Hepatocyte (in vitro differentiated cells): Measurements from ENCODE around the gene ZNF225.

Experiments
- EZH2 ChIP-seq: fragments of 200-600 bp; sonication (generic); IDR thresholded peaks from 2 replicates; pipeline ENCODE4 v1.6.1; 2016; ENCODE audit warnings: antibody characterized with exemption, mild to moderate bottlenecking, borderline replicate concordance
- EZH2phosphoT487 ChIP-seq: fragments of 200-600 bp; sonication (generic); IDR thresholded peaks from one replicate; pipeline ENCODE4 v1.6.1; 2018; ENCODE audit warnings: antibody characterized with exemption, mild to moderate bottlenecking, low read depth, moderate library complexity; ENCODE audit not compliant: unreplicated experiment, severe bottlenecking
- TF ChIP-seq, protein P1 (sequence below): fragments of 200-600 bp; sonication (generic); IDR thresholded peaks from 2 replicates; pipeline ENCODE4 v1.5.1; 2016; ENCODE audit warnings: antibody characterized with exemption, mild to moderate bottlenecking; ENCODE audit not compliant: poor library complexity

GRCh38 chr19:44113784-44114390 lies 688 bp downstream of the ZNF225 start:
- TF ChIP-seq, protein P1, sequence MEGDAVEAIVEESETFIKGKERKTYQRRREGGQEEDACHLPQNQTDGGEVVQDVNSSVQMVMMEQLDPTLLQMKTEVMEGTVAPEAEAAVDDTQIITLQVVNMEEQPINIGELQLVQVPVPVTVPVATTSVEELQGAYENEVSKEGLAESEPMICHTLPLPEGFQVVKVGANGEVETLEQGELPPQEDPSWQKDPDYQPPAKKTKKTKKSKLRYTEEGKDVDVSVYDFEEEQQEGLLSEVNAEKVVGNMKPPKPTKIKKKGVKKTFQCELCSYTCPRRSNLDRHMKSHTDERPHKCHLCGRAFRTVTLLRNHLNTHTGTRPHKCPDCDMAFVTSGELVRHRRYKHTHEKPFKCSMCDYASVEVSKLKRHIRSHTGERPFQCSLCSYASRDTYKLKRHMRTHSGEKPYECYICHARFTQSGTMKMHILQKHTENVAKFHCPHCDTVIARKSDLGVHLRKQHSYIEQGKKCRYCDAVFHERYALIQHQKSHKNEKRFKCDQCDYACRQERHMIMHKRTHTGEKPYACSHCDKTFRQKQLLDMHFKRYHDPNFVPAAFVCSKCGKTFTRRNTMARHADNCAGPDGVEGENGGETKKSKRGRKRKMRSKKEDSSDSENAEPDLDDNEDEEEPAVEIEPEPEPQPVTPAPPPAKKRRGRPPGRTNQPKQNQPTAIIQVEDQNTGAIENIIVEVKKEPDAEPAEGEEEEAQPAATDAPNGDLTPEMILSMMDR: no peak
- TF ChIP-seq EZH2: no peak
- no peak for TF ChIP-seq EZH2phosphoT487
